HCT116 (cell line): ENCODE data around the gene ADCY10. TPM values are rescaled to one million over a fixed set of nuclear protein-coding genes. Genes with fewer than 3 reads are reported as not detected.

Experiments used
- ATAC-seq: fragments of 200-7000 bp; cut with Tn5 transposase; 2 replicates; pipeline ENCODE4 v1.9.1; 2020; ENCODE audit warnings: mild to moderate bottlenecking, moderate library complexity
- BruUV-seq: library from RNA; stranded (reverse); fragments of 400-500 nt; replicated peaks from 2 replicates; lab custom pipeline; 2021; lab: Mats Ljungman, UMichigan
- CTCF ChIA-PET: fragments of 300-600 bp; sonication (Branson Sonifier 250); formaldehyde crosslinking; loops from one replicate; lab custom pipeline; 2021; ENCODE audit warnings: antibody characterized with exemption; lab: Charles Lee
- POLR2A ChIA-PET: fragments of 300-600, 350-600 bp; sonication (Branson Sonifier 250); formaldehyde crosslinking; loops from one replicate; lab custom pipeline; 2021; ENCODE audit warnings: antibody characterized with exemption; lab: Charles Lee
- RAD21 ChIA-PET, 2 experiments: fragments of 300-600 bp; sonication (Branson Sonifier 250); formaldehyde crosslinking; loops; one replicate each; lab custom pipeline; 2023; ENCODE audit warnings: low total read pairs in 2 of 2; ENCODE audit not compliant: uncharacterized antibody in 2 of 2, unreplicated experiment in 2 of 2, low non-redundant PET in 1 of 2; lab: Charles Lee
- DNase-seq: peaks from one replicate; pipeline ENCODE4 v3.0.0-alpha.2; 2010; ENCODE audit warnings: low read depth, low spot score
- H2AFZ ChIP-seq: fragments of 200-600 bp; shearing (Covaris generic), sonication (generic); 2 replicates; pipeline ENCODE4 v1.6.1; 2017; ENCODE audit warnings: low read depth, mixed run types, mixed read lengths, antibody characterized with exemption, low read length; ENCODE audit not compliant: poor library complexity, severe bottlenecking
- H3K27ac ChIP-seq: 2 replicates; pipeline ENCODE4 v1.5.1; 2012; ENCODE audit warnings: low read depth, low read length
- H3K27me3 ChIP-seq: fragments of 200-600 bp; sonication (generic); 2 replicates; pipeline ENCODE4 v1.6.1; 2016; ENCODE audit warnings: mixed run types, low read length, mixed read lengths; ENCODE audit not compliant: insufficient read depth
- H3K36me3 ChIP-seq, 2 experiments: fragments of 200-500 bp in 1 of 2; fragments of 200-600 bp in 1 of 2; sonication (Bioruptor generic) in 1 of 2; sonication (generic) in 1 of 2; 2 replicates each; pipeline versions ENCODE4 v1.5.1 to v1.6.1; 2014 to 2016; ENCODE audit warnings: low read length in 2 of 2, inconsistent platforms in 1 of 2, mixed read lengths in 1 of 2, mixed run types in 1 of 2; ENCODE audit not compliant: insufficient read depth in 2 of 2, control insufficient read depth in 1 of 2
- H3K4me1 ChIP-seq, 2 experiments: fragments of 200-600 bp in 1 of 2; sonication (generic) in 1 of 2; 2 replicates each; pipeline versions ENCODE4 v1.5.1 to v1.6.1; 2012 to 2017; ENCODE audit warnings: low read length in 2 of 2, inconsistent platforms in 1 of 2, mild to moderate bottlenecking in 1 of 2, mixed read lengths in 1 of 2, mixed run types in 1 of 2, moderate library complexity in 1 of 2; ENCODE audit not compliant: insufficient read depth in 2 of 2, control insufficient read depth in 1 of 2
- H3K4me2 ChIP-seq: fragments of 200-600 bp; sonication (generic); 2 replicates; pipeline ENCODE4 v1.6.1; 2017; ENCODE audit warnings: mixed run types, low read length, mixed read lengths
- H3K4me3 ChIP-seq, 2 experiments: fragments of 200-600 bp in 1 of 2; sonication (generic) in 1 of 2; replicated peaks in 1 of 2; 2 replicates each; pipeline ENCODE4 v1.5.1; 2011 to 2016; ENCODE audit warnings: low read length in 2 of 2, control low read depth in 1 of 2, low read depth in 1 of 2, mild to moderate bottlenecking in 1 of 2, mixed read lengths in 1 of 2, mixed run types in 1 of 2
- H3K79me2 ChIP-seq: fragments of 200-600 bp; sonication (generic); 2 replicates; pipeline ENCODE4 v1.6.1; 2017; ENCODE audit warnings: mild to moderate bottlenecking, mixed run types, low read length, moderate library complexity, mixed read lengths; ENCODE audit not compliant: insufficient read depth
- H3K9ac ChIP-seq: fragments of 200-600 bp; sonication (generic); 2 replicates; pipeline ENCODE4 v1.6.1; 2016; ENCODE audit warnings: low read length, mixed read lengths
- H3K9me2 ChIP-seq: fragments of 200-600 bp; sonication (generic), shearing (Covaris generic); 2 replicates; pipeline ENCODE4 v1.6.1; 2017; ENCODE audit warnings: mixed run types, mild to moderate bottlenecking, moderate library complexity; ENCODE audit not compliant: insufficient read depth
- H3K9me3 ChIP-seq, 2 experiments: fragments of 200-500 bp in 1 of 2; fragments of 200-600 bp in 1 of 2; sonication (Bioruptor generic) in 1 of 2; sonication (generic) in 1 of 2; 2 replicates each; pipeline ENCODE4 v1.6.1; 2014 to 2017; ENCODE audit warnings: low read length in 2 of 2, mixed read lengths in 2 of 2, inconsistent platforms in 1 of 2, low read depth in 1 of 2, mild to moderate bottlenecking in 1 of 2, mixed run types in 1 of 2, moderate library complexity in 1 of 2; ENCODE audit not compliant: control insufficient read depth in 1 of 2, insufficient read depth in 1 of 2
- H4K20me1 ChIP-seq: fragments of 200-600 bp; sonication (generic), shearing (Covaris generic); 2 replicates; pipeline ENCODE4 v1.6.1; 2017; ENCODE audit warnings: mixed run types, mild to moderate bottlenecking, moderate library complexity; ENCODE audit not compliant: insufficient read depth
- ATF3 ChIP-seq: IDR thresholded peaks from 2 replicates; pipeline ENCODE4 v1.6.1; 2012
- CEBPB ChIP-seq: IDR thresholded peaks from 2 replicates; pipeline ENCODE4 v1.6.1; 2012; ENCODE audit warnings: low read depth
- CTCF ChIP-seq, 3 experiments: fragments of 200-600 bp in 1 of 3; sonication (generic) in 1 of 3; IDR thresholded peaks in 2 of 3; conservative IDR thresholded peaks in 1 of 3; 2 replicates each; pipeline ENCODE4 v1.5.1; 2012 to 2017; ENCODE audit warnings: low read depth in 2 of 3, low read length in 2 of 3, antibody characterized with exemption in 1 of 3, borderline replicate concordance in 1 of 3, control low read depth in 1 of 3, mild to moderate bottlenecking in 1 of 3, mixed read lengths in 1 of 3, mixed run types in 1 of 3, moderate library complexity in 1 of 3; ENCODE audit not compliant: insufficient read depth in 1 of 3
- ELF1 ChIP-seq: IDR thresholded peaks from 2 replicates; pipeline ENCODE4 v1.6.1; 2012; ENCODE audit warnings: low read depth, borderline replicate concordance
- EZH2phosphoT487 ChIP-seq: fragments of 200-600 bp; IDR thresholded peaks from 2 replicates; pipeline ENCODE4 v1.6.1; 2018; ENCODE audit warnings: antibody characterized with exemption, borderline replicate concordance
- JUND ChIP-seq: IDR thresholded peaks from 2 replicates; pipeline ENCODE4 v1.6.1; 2012
- POLR2A ChIP-seq: IDR thresholded peaks from 2 replicates; pipeline ENCODE4 v1.7.0; 2011; ENCODE audit warnings: borderline replicate concordance; ENCODE audit not compliant: insufficient read depth, insufficient read length; ENCODE audit errors: extremely low read depth
- POLR2AphosphoS5 ChIP-seq: IDR thresholded peaks from 2 replicates; pipeline ENCODE4 v1.6.1; 2011; ENCODE audit warnings: mild to moderate bottlenecking, low read depth, low read length, moderate library complexity
- SP1 ChIP-seq: IDR thresholded peaks from 2 replicates; pipeline ENCODE4 v1.6.1; 2012; ENCODE audit warnings: low read depth
- SRF ChIP-seq: IDR thresholded peaks from 2 replicates; pipeline ENCODE4 v1.6.1; 2012; ENCODE audit warnings: low read depth
- TCF7L2 ChIP-seq: IDR thresholded peaks from 2 replicates; pipeline ENCODE4 v1.7.0; 2011; ENCODE audit warnings: borderline replicate concordance, inconsistent platforms; ENCODE audit not compliant: insufficient read depth, insufficient read length; ENCODE audit errors: extremely low read depth
- YY1 ChIP-seq: IDR thresholded peaks from 2 replicates; pipeline ENCODE4 v1.6.1; 2011; ENCODE audit warnings: low read length, low read depth, moderate library complexity, mild to moderate bottlenecking; ENCODE audit not compliant: insufficient replicate concordance; ENCODE audit errors: extremely low read depth
- ZBTB33 ChIP-seq: IDR thresholded peaks from 2 replicates; pipeline ENCODE4 v1.6.1; 2011; ENCODE audit warnings: mild to moderate bottlenecking, low read length, moderate library complexity; ENCODE audit not compliant: insufficient replicate concordance; ENCODE audit errors: extremely low read depth
- ZNF274 ChIP-seq: fragments of 200-500 bp; sonication (Bioruptor generic); IDR thresholded peaks from 2 replicates; pipeline ENCODE4 v1.6.1; 2014; ENCODE audit warnings: mild to moderate bottlenecking, low read depth, low read length, inconsistent platforms
- intact Hi-C: fragments of 100-400 bp; cut with micrococcal nuclease; formaldehyde crosslinking; loops from 2 replicates; pipeline ENCODE4 v1.10.0; 2022
- total RNA-seq: library from RNA; stranded (reverse); gene quantifications from one replicate; pipeline ENCODE4 v1.2.1, GENCODE V29; 2021; ENCODE audit not compliant: unreplicated experiment
- TF ChIP-seq, protein P1 (sequence below): IDR thresholded peaks from 2 replicates; pipeline ENCODE4 v1.6.1; 2012
- TF ChIP-seq, protein P2 (sequence below): IDR thresholded peaks from 2 replicates; pipeline ENCODE4 v1.6.1; 2012; ENCODE audit warnings: low read depth

The ADCY10 gene
- total RNA-seq, 1 experiment from 2014 or later, result 0.30 TPM

GRCh38 chr1:167915569-167915968, 1.6 kb upstream of the ADCY10 start:
- no TSS peak for BruUV-seq
- no peak overlapping the region for H3K4me2 ChIP-seq
- no peaks in the 10 kb centered on the region for H3K9me3 ChIP-seq
- no peaks in the 10 kb centered on the region for H3K36me3 ChIP-seq
- H2AFZ ChIP-seq, result no peak overlapping the region
- no peaks in the 10 kb centered on the region for H3K9me2 ChIP-seq
- POLR2A ChIA-PET, result no interaction called here
- intact Hi-C loops, result no loop called here
- H3K4me1 ChIP-seq, result no peaks in the 10 kb centered on the region
- no peak for TF ChIP-seq ATF3
- TF ChIP-seq POLR2AphosphoS5, result no peak
- no peak for TF ChIP-seq EZH2phosphoT487
- no peak for TF ChIP-seq CEBPB
- TF ChIP-seq ZNF274, result no peak
- TF ChIP-seq ZBTB33, result no peak
- no peak for TF ChIP-seq SP1
- TF ChIP-seq CTCF (IDR thresholded peaks at IDR 0.05 in 2 of 3, conservative IDR thresholded peaks at IDR 0.05 in 1 of 3; ENCODE audit: borderline replicate concordance in 1 of 3, insufficient read depth in 1 of 3, low read depth in 2 of 3, low read length in 2 of 3), result no peak
- TF ChIP-seq, protein P1, sequence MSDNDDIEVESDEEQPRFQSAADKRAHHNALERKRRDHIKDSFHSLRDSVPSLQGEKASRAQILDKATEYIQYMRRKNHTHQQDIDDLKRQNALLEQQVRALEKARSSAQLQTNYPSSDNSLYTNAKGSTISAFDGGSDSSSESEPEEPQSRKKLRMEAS, result no peak
- no peak for TF ChIP-seq ELF1
- no peak for TF ChIP-seq POLR2A
- TF ChIP-seq, protein P2, sequence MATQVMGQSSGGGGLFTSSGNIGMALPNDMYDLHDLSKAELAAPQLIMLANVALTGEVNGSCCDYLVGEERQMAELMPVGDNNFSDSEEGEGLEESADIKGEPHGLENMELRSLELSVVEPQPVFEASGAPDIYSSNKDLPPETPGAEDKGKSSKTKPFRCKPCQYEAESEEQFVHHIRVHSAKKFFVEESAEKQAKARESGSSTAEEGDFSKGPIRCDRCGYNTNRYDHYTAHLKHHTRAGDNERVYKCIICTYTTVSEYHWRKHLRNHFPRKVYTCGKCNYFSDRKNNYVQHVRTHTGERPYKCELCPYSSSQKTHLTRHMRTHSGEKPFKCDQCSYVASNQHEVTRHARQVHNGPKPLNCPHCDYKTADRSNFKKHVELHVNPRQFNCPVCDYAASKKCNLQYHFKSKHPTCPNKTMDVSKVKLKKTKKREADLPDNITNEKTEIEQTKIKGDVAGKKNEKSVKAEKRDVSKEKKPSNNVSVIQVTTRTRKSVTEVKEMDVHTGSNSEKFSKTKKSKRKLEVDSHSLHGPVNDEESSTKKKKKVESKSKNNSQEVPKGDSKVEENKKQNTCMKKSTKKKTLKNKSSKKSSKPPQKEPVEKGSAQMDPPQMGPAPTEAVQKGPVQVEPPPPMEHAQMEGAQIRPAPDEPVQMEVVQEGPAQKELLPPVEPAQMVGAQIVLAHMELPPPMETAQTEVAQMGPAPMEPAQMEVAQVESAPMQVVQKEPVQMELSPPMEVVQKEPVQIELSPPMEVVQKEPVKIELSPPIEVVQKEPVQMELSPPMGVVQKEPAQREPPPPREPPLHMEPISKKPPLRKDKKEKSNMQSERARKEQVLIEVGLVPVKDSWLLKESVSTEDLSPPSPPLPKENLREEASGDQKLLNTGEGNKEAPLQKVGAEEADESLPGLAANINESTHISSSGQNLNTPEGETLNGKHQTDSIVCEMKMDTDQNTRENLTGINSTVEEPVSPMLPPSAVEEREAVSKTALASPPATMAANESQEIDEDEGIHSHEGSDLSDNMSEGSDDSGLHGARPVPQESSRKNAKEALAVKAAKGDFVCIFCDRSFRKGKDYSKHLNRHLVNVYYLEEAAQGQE, result no peak
- no peak for TF ChIP-seq JUND
- no peak for TF ChIP-seq YY1
- TF ChIP-seq SRF, result no peak
- TF ChIP-seq TCF7L2, result no peak
- H3K27me3 ChIP-seq, result no peaks in the 10 kb centered on the region
- DNase-seq, result no peak
- RAD21 ChIA-PET, result no interaction called here
- no peak for ATAC-seq
- CTCF ChIA-PET, result no interaction called here
- no peak overlapping the region for H3K4me3 ChIP-seq
- no peak overlapping the region for H3K9ac ChIP-seq
- no peaks in the 10 kb centered on the region for H4K20me1 ChIP-seq
- H3K27ac ChIP-seq, result no peak overlapping the region
- no peaks in the 10 kb centered on the region for H3K79me2 ChIP-seq
